Measurements from ENCODE around the gene TFPI.

Gene TFPI

GRCh38 chr2:187503700-187504099 is 50.5 kb downstream of the TFPI start:
- DNase-seq: no peak

DNA sequence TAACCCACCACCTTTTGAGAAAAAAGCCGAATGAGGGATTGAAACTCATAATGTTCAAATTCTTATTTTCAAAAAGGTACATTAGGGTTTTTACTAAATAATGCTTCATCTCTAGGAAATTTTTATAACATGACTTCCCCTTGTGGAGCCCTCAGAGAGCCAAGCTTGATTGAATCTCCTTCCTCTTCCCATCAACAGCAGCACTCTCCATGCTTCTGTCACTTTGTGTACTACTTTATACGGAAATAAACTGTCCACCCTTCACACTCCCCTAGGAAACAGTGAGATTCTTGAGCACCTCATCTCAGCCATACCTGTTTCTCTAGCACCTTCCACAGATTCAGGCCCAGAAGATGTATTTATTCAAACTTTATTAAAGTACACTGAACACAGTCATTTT is 51.8 kb downstream of the TFPI start:
- no peak for DNase-seq

DNA sequence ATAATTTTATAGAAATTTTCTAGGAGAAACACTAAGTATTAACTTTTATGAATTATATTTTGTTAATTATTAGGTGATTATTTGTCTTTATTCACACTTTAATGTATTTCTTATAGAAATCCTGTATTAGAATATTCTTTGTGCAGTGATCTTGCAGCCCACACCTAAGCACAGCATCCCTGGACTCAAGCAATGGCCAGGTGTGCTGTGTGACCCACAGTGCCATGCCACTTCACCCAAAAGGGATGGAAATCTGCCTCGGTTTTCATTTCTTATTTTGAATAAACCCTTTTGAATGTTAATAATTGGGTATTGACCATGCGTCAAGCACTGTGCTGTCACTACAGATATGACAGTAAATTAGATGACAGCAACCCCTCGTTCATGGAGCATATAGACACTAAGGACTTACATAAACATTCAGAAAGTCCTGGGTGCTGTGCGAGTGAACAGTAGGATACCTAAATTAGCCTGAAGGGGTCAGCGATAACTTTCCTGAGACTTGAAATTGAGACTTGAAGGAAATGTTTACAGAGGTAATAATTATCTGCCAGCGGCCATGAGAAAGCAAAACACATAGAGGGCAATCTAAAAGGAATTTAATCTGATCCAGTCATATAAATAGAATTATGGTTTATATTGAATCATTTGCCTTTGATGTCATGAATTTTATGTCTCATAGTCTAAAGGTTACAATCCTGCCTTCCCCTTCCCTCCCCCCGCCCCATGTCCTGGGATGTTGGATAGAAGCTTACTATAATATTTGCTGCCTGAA is 53.5 kb downstream of the TFPI start:
- DNase-seq: peak; percentile 28

DNA sequence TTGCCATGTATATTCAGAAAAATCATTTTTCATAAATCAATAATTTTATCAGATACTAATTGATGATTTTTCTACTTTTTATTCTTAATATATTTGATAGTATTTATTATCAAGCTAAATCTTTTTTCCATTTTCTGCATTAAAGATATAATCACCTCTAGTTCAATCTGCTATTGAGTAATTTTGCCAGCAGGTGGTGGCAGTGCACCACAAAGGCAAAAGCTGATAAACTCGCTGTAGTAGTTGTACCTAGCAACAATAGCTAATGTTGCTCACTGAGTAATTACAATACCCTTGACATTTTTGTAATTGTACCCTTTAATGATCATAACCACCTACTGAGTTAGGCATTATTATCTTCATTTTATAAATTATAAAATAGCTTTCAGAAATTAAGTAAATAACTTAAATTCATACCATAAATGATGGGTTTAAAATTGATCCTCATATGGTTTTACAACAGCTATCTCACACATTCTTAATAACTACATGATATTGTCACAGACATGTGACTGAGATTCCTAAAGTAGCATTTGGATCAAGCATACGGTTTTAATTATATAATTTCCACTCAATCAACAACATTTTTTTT is 54.2 kb downstream of the TFPI start:
- peak; percentile 77 for DNase-seq

DNA sequence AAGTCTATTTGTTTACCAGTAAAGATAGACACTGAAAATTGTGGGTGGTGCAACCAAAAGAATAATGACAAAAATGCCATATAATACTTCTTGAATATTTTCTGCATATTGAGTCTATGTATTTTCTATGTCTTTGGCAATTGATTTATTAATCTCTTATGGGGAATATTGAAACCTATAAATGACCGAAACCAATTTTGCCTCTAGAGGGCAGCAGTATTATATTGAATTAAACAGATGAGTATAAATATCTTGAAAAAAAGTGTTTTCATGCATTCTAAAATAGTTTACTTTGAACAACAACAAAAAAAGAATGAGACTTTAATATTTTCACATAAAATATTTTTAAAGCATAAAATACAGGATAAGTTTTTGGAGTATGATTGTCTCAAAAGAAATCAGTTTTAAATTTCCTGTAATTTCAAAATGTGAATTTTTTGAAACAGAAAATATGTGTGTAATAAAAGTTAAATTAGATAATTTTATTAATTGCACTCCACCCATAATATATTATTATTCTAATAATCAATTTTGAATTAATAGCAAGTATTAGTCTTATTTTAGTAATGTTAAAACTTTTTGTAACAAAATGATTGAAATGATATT is 56.3 kb downstream of the TFPI start:
- peak; percentile 51 for DNase-seq

- no peak for DNase-seq
These were observed 57.1 kb downstream of the TFPI start for GRCh38 chr2:187497140-187497539.

GRCh38 chr2:187495324-187495723 is 58.9 kb downstream of the TFPI start:
- no peak for DNase-seq

DNA sequence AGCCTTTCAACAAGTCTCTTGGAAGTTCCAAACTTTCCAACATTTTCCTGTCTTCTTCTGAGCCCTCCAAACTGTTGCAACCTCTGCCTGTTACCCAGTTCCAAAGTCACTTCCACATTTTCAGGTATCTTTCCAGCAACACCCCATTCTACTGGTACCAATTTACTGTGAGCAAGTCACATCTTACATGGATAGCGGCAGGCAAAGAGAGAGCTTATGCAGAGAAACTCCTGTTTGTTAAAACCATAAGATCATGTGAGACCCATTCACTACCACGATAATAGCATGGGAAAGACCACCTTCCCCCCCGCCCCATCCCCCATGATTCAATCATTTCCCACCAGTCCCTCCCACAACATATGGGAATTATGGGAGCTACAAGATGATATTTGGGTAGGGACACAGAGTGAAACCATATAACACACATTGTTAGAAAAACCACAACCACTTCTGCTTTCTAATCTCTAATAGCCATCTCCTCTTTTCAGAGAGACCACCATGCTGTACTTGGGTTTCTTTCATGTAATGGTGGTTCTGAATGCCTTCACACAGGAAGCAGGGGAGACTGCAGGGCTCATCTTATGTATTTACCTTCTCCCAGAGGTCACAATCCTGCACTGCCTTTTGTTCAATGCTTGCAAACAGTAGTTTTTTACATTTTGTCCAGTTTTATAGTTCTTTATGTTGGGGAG is 60.2 kb downstream of the TFPI start:
- peak; percentile 32 for DNase-seq

DNA sequence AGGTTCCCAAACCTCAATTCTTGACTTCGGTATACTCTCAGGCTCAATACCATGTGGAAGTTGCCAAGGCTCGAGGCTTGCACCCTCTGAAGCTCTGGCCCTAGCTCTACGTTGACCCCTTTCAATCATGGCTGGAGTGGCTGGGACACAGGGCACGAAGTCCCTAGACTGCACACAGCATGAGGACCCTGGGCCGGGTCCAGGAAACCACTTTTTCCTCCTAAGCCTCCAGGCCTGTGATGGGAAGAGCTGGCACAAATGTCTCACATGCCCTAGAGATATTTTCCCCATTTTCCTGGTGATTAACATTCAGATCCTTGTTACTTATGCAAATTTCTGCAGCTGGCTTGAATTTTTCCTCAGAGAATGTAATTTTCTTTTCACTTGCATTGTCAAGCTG is 61.1 kb downstream of the TFPI start:
- no peak for DNase-seq

GRCh38 chr2:187486241-187486640 is 68.0 kb downstream of the TFPI start:
- no peak for DNase-seq

GRCh38 chr2:187485523-187485922 is 68.7 kb downstream of the TFPI start:
- no peak for DNase-seq

DNA sequence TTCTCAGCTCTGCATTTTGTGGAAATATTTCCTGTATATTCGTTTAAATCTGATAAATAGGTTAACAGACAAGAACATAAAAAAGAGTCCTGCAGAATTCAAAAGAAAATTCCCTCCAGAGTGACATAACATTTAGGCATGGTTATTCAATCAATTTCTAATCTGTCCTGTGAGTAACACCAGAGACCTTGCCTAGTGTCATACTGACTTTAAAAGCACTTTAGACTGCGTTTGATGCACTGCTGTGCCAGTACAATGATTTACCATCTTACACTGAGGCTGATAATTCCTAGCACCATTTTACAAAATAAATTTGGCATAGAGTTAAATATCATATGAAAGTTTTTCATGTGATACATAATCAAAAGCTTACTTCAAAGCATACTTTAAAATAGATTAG is 70.7 kb downstream of the TFPI start:
- DNase-seq: no peak

GRCh38 chr2:187482796-187483195 is 71.4 kb downstream of the TFPI start:
- DNase-seq: no peak

GRCh38 chr2:187481543-187481942 is 72.7 kb downstream of the TFPI start:
- DNase-seq: no peak

GRCh38 chr2:187478719-187479118 is 75.5 kb downstream of the TFPI start:
- no peak for DNase-seq

- DNase-seq: no peak
These were observed 77.2 kb downstream of the TFPI start for GRCh38 chr2:187477051-187477450.

DNA sequence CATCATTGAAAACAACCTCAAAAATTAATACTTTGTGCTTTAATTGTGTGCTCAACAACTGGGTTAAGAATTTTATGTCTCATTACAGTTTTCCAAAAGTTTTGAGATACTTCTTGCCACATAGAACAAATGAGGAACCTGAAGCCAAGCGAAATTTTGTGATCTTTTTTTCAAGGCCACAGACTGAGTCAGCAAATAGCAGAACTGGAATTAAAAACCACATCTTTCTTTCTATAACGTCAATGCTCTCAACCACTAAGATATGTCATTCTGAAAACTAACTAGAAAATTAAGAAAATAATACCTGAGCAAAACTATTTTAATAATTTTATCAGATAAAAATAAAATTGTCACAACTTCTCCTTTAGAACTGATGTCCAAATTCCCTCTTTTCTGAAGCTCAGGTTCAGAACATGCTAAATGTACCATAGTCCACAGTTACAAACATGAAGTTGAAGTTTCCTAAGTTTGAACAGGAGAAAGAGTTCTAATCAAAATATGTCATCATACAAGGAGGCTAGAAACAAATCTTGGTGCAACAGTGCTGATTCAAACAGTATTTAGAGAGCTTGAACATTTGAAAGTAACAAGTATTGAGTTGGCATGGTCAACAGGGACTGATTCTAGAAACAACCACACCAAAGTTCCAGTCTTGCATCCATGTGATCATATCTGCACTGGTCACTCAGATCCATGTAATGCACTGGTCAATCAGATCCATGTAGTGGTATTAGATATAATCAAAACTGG is 78.6 kb downstream of the TFPI start:
- DNase-seq: peak; percentile 74

DNA sequence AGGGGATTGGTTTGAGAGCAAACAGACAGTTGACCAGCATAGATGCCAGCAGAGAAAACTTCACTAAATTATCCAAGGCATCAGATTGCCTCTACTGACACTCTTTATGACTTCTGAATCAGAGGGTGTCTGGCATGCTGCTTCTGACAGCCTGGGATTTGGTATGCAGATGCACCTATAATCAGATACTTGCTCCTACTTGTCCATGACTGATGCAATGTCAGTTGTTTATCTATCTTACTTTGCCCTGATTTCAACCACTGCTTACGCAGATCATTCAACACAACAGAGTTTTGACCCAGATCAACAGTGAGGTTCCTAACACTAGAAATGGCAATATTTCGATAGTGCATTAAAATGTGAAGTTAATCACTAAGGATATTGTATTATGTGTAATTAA is 83.5 kb downstream of the TFPI start:
- DNase-seq: no peak

GRCh38 chr2:187469538-187469937 is 84.7 kb downstream of the TFPI start:
- DNase-seq: no peak

GRCh38 chr2:187468262-187468661 is 86.0 kb downstream of the TFPI start:
- DNase-seq: no peak

DNA sequence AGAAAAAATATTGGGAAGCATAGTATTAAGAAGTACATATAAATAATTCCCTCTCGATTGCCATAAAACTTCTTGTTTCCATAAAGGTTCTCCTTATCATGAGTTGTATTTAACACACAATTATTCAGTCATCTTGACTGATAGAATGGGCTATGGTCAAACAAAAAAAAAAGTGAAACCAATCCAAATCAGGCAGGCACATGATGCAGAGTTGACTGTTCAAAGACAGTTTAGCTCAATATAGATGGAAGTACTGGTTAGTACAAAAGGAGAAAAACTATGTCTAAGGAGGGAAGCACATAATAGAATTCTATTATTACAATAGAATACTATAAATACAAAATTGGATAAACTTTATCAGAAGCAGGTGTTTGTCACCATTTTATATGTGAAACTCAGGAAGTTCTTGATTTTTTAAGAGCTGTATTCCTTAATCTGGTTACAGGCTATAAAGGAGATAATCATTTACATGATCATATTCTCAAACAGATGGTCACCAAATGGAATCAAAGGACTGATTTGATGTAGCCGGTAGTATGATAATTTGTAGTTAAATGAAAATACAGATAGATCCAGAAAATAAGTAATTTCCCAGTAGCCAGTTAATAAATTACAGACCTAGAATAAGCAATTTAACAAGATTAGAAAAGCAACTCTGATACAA is 88.0 kb downstream of the TFPI start:
- DNase-seq: peak; percentile 17

DNA sequence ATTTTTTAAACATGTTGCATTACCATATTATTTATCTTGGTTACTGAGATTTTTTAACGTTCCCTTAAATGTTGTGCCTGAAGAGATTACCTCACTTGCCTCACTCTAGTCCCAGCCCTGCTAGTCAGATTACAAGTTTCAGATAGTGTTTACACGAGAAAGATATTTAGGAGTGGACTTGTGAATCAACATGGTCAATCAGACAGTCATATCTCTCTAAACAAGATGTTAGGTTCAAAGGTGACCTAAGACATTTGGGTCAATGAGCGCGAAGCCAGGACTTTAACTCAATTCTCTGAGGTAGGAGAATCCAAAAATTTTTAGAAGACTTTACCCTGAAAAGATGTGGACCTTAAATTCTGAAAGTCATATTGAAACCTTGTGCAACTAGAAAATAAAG is 91.4 kb downstream of the TFPI start:
- DNase-seq: no peak

Data from OCI-M1 (cell line).